MM.1S (cell line): ENCODE measurements around the gene DDO.

Source experiments
- EZH2 ChIP-seq: fragments of 300-600 bp; sonication (generic); optimal IDR thresholded peaks from 2 replicates; pipeline ENCODE3; 2017; ENCODE audit warnings: low read depth, mild to moderate bottlenecking, antibody characterized with exemption, low read length, mixed read lengths
- EZH2phosphoT487 ChIP-seq: fragments of 300-600 bp; sonication (generic); IDR thresholded peaks from 2 replicates; pipeline ENCODE4 v1.6.1; 2018; ENCODE audit warnings: antibody characterized with exemption, low read length
- TF ChIP-seq, protein P1 (sequence below): fragments of 300-600 bp; sonication (generic); IDR thresholded peaks from 2 replicates; pipeline ENCODE4 v1.5.1; 2016; ENCODE audit warnings: antibody characterized with exemption, low read length, mixed read lengths

DNA sequence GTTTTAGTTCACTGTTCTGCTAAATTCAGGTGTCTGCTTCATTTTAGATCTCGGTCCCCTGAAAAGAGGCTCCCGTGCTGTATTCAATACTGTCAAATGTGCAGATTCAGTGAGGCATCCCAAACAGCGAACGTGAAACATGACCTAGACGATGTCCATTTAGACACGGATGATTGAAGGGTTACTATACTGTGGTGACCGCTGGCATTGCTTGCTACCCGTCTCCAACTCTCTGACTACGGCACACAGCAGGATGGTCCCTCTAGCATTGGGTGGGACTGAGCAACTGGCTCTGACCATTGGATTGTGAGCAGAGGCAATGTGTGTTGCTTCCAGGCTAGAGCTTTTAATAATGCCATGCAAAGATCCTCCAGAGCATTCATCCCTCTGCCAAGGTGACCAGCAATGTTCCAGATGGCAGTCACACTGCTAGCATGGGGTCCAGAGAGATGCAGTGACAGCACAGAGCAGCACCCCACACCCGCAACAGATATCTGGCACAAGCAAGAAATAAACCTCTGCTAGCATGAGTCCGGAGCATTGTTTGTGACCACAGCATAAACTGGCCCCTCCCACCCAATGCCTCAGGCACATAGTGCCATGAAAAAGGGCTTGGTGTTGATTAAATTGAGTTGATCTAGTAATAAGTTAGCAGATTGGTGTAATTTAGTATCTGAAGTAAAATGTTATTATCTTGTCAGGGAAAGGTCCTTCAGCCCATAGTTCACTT lies 66.2 kb downstream of the DDO start:
- TF ChIP-seq, protein P1, sequence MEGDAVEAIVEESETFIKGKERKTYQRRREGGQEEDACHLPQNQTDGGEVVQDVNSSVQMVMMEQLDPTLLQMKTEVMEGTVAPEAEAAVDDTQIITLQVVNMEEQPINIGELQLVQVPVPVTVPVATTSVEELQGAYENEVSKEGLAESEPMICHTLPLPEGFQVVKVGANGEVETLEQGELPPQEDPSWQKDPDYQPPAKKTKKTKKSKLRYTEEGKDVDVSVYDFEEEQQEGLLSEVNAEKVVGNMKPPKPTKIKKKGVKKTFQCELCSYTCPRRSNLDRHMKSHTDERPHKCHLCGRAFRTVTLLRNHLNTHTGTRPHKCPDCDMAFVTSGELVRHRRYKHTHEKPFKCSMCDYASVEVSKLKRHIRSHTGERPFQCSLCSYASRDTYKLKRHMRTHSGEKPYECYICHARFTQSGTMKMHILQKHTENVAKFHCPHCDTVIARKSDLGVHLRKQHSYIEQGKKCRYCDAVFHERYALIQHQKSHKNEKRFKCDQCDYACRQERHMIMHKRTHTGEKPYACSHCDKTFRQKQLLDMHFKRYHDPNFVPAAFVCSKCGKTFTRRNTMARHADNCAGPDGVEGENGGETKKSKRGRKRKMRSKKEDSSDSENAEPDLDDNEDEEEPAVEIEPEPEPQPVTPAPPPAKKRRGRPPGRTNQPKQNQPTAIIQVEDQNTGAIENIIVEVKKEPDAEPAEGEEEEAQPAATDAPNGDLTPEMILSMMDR: no peak
- no peak for TF ChIP-seq EZH2
- no peak for TF ChIP-seq EZH2phosphoT487
